Stimulated activated CD4-positive, alpha-beta T cell treated with anti-CD3 and anti-CD28 coated beads, Interleukin-15, amount 100 ng/mL, for 24 hours (primary cell): Measurements from ENCODE around the gene USP20.

Experiments used
- DNase-seq: peaks from one replicate; pipeline ENCODE4 v3.0.0-alpha.2; 2020

USP20 gene

GRCh38 chr9:129921905-129922304, 86.6 kb downstream of the USP20 start:
- no peak for DNase-seq

- no peak for DNase-seq
Measured at GRCh38 chr9:129923589-129923988, 88.3 kb downstream of the USP20 start.

- DNase-seq, result no peak
Measured at GRCh38 chr9:129929496-129930125, 94.4 kb downstream of the USP20 start.

- no peak for DNase-seq
Measured at GRCh38 chr9:129930743-129931142, 95.5 kb downstream of the USP20 start.
